BLaER1 (cell line): Measurements from ENCODE around the gene PRSS38.

Source experiments
- H3K27ac ChIP-seq: shearing (Covaris generic); formaldehyde crosslinking; 2 replicates; pipeline ENCODE4 v1.8.1; 2022
- H3K27me3 ChIP-seq: shearing (Covaris generic); formaldehyde crosslinking; 2 replicates; pipeline ENCODE4 v1.8.1; 2022
- H3K36me3 ChIP-seq: shearing (Covaris generic); formaldehyde crosslinking; 2 replicates; pipeline ENCODE4 v1.8.1; 2022
- H3K4me1 ChIP-seq: shearing (Covaris generic); formaldehyde crosslinking; 2 replicates; pipeline ENCODE4 v1.8.1; 2022
- H3K4me2 ChIP-seq: shearing (Covaris generic); formaldehyde crosslinking; 2 replicates; pipeline ENCODE4 v1.8.1; 2022
- H3K4me3 ChIP-seq: shearing (Covaris generic); formaldehyde crosslinking; 2 replicates; pipeline ENCODE4 v1.8.1; 2022
- H3K9ac ChIP-seq: shearing (Covaris generic); formaldehyde crosslinking; 2 replicates; pipeline ENCODE4 v1.8.1; 2022
- H3K9me3 ChIP-seq: shearing (Covaris generic); formaldehyde crosslinking; 2 replicates; pipeline ENCODE4 v1.8.1; 2022
- H4K20me1 ChIP-seq: shearing (Covaris generic); formaldehyde crosslinking; 2 replicates; pipeline ENCODE4 v1.8.1; 2022
- Cebpa-rat ChIP-seq: shearing (Covaris generic); IDR thresholded peaks from 2 replicates; pipeline ENCODE4 v1.8.1; 2022

PRSS38 gene

GRCh38 chr1:227786673-227787512 lies 28.6 kb upstream of the PRSS38 start:
- Histone ChIP-seq H3K27ac (no peak overlapping the region), H3K4me2 (peak overlapping the region; percentile 98), H4K20me1 (peaks cover 32% of the 10 kb centered on the region), H3K9me3 (no peaks in the 10 kb centered on the region), H3K4me1 (peaks cover 19% of the 10 kb centered on the region), H3K36me3 (peaks cover 6% of the 10 kb centered on the region; the same call in 1 of the 2 replicates), H3K9ac (peak overlapping the region; percentile 62; the same call in 1 of the 2 replicates), H3K4me3 (peak overlapping the region; percentile 63), H3K27me3 (peaks cover 19% of the 10 kb centered on the region)
- TF ChIP-seq Cebpa-rat = no peak

- Histone ChIP-seq H3K36me3 (no peaks in the 10 kb centered on the region), H3K9ac (peak overlapping the region; percentile 62; the same call in 1 of the 2 replicates), H4K20me1 (peaks cover 32% of the 10 kb centered on the region), H3K27ac (no peak overlapping the region), H3K9me3 (no peaks in the 10 kb centered on the region), H3K27me3 (peaks cover 19% of the 10 kb centered on the region), H3K4me1 (peaks cover 19% of the 10 kb centered on the region), H3K4me2 (peak overlapping the region; percentile 98), H3K4me3 (peak overlapping the region; percentile 63)
- TF ChIP-seq Cebpa-rat = no peak
Observed at GRCh38 chr1:227787513-227788270, 27.8 kb upstream of the PRSS38 start.

DNA sequence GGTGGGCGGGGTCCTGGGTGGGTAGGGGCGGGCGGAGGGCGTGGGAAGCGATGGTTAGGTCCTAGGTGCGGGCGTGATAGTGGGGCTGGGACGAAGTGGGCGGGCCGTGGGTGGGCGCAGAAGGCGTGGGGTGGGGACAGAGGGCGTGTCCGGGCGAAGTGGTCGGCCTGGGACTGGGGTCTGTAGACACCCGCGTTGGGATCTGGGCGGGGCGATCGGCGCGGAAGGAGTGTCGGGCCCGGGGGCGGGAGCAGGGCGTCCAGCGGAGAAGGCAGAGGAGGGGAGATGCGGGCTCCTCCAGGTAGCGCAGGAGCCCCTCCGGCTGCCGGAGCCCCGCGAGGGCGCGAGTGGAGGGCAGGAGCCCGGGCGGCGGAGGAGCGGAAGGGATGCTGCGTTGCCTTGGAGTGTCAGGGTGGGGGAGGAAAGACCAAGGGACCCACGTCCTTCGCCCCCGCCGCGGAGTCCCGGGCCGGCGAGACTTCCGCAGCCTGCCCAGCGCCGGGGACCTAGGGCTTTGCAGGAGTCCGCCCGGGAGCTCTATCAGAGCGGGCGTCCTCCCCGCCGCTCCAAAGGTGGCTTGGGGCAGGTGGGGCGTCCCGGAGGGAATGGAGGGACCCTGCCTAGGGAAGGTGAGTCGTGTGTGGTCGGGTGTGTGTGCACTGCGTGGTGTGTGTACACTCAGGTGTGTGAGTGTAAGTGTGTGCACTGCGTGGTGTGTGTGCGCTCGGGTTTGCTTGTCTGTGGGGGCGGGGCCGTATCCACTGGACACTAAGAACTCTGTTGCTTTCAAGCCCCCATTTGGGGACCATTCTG lies 27.0 kb upstream of the PRSS38 start:
- peak overlapping the region; percentile 67 for H3K9ac ChIP-seq
- H3K36me3 ChIP-seq = no peaks in the 10 kb centered on the region
- no peak for TF ChIP-seq Cebpa-rat
- peaks cover 32% of the 10 kb centered on the region for H4K20me1 ChIP-seq
- peaks cover 19% of the 10 kb centered on the region for H3K27me3 ChIP-seq
- no peak overlapping the region for H3K27ac ChIP-seq
- peak overlapping the region; percentile 79 for H3K4me3 ChIP-seq
- peaks cover 19% of the 10 kb centered on the region for H3K4me1 ChIP-seq
- no peaks in the 10 kb centered on the region for H3K9me3 ChIP-seq
- H3K4me2 ChIP-seq = peak overlapping the region; percentile 99

GRCh38 chr1:227789084-227790033 lies 26.1 kb upstream of the PRSS38 start:
- peak overlapping the region; percentile 99 for H3K4me2 ChIP-seq
- peaks cover 19% of the 10 kb centered on the region for H3K4me1 ChIP-seq
- H3K27ac ChIP-seq = no peak overlapping the region
- H3K9ac ChIP-seq = no peak overlapping the region; the same call in 1 of the 2 replicates
- TF ChIP-seq Cebpa-rat = no peak
- H3K27me3 ChIP-seq = peaks cover 19% of the 10 kb centered on the region
- peaks cover 32% of the 10 kb centered on the region for H4K20me1 ChIP-seq
- H3K36me3 ChIP-seq = no peaks in the 10 kb centered on the region
- peak overlapping the region; percentile 79 for H3K4me3 ChIP-seq
- no peaks in the 10 kb centered on the region for H3K9me3 ChIP-seq

- no peak for TF ChIP-seq Cebpa-rat
- Histone ChIP-seq H3K36me3 (no peaks in the 10 kb centered on the region), H3K27me3 (peaks cover 19% of the 10 kb centered on the region), H3K4me2 (no peak overlapping the region), H3K9me3 (no peaks in the 10 kb centered on the region), H4K20me1 (peaks cover 32% of the 10 kb centered on the region), H3K4me3 (no peak overlapping the region), H3K4me1 (peaks cover 19% of the 10 kb centered on the region), H3K9ac (no peak overlapping the region), H3K27ac (no peak overlapping the region)
Observed at GRCh38 chr1:227790034-227790400, 25.5 kb upstream of the PRSS38 start.

- H3K4me2 ChIP-seq = no peak overlapping the region
- H3K9ac ChIP-seq = no peak overlapping the region
- no peak for TF ChIP-seq Cebpa-rat
- no peaks in the 10 kb centered on the region for H3K9me3 ChIP-seq
- H3K27me3 ChIP-seq = peaks cover 19% of the 10 kb centered on the region
- H3K36me3 ChIP-seq = no peaks in the 10 kb centered on the region
- H3K4me3 ChIP-seq = no peak overlapping the region
- peaks cover 24% of the 10 kb centered on the region for H4K20me1 ChIP-seq
- H3K27ac ChIP-seq = no peak overlapping the region
- H3K4me1 ChIP-seq = peaks cover 19% of the 10 kb centered on the region
Observed at GRCh38 chr1:227790868-227791267, 24.6 kb upstream of the PRSS38 start.

- TF ChIP-seq Cebpa-rat = no peak
- H3K9ac ChIP-seq = no peak overlapping the region
- H3K9me3 ChIP-seq = no peaks in the 10 kb centered on the region
- peaks cover 13% of the 10 kb centered on the region for H3K27me3 ChIP-seq
- H3K36me3 ChIP-seq = no peaks in the 10 kb centered on the region
- H4K20me1 ChIP-seq = peaks cover 17% of the 10 kb centered on the region
- H3K4me1 ChIP-seq = peaks cover 19% of the 10 kb centered on the region
- no peak overlapping the region for H3K27ac ChIP-seq
- no peak overlapping the region for H3K4me3 ChIP-seq
- no peak overlapping the region for H3K4me2 ChIP-seq
Observed at GRCh38 chr1:227791425-227792143, 23.9 kb upstream of the PRSS38 start.
